GM18498 (cell line): Measurements from ENCODE around the gene FRMD4B.

Experiments
- ATAC-seq: cut with Tn5 transposase; IDR thresholded peaks from one replicate; pipeline ENCODE4 v1.9.1; 2021; ENCODE audit warnings: mild to moderate bottlenecking, moderate library complexity; ENCODE audit not compliant: unreplicated experiment

FRMD4B gene

GRCh38 chr3:69406163-69406562 is 20.3 kb upstream of the FRMD4B start:
- ATAC-seq: no peak

- no peak for ATAC-seq
These were observed 19.2 kb upstream of the FRMD4B start for GRCh38 chr3:69405067-69405466.

- no peak for ATAC-seq
These were observed 17.6 kb upstream of the FRMD4B start for GRCh38 chr3:69403454-69403853.

- ATAC-seq: no peak
These were observed 14.8 kb upstream of the FRMD4B start for GRCh38 chr3:69400683-69401082.

GRCh38 chr3:69392850-69393249 is 7.0 kb upstream of the FRMD4B start:
- ATAC-seq: no peak

GRCh38 chr3:69392415-69392814 is 6.5 kb upstream of the FRMD4B start:
- ATAC-seq: no peak

GRCh38 chr3:69391554-69391953 is 5.7 kb upstream of the FRMD4B start:
- ATAC-seq: no peak

GRCh38 chr3:69390771-69391170 is 4.9 kb upstream of the FRMD4B start:
- ATAC-seq: no peak

GRCh38 chr3:69389520-69390248 is 3.8 kb upstream of the FRMD4B start:
- ATAC-seq: no peak

- no peak for ATAC-seq
These were observed 2.4 kb upstream of the FRMD4B start for GRCh38 chr3:69388241-69388640.

- ATAC-seq: no peak
These were observed 883 bp upstream of the FRMD4B start for GRCh38 chr3:69386556-69387385.

GRCh38 chr3:69385123-69385722 is 665 bp downstream of the FRMD4B start:
- peak; percentile 9 for ATAC-seq

GRCh38 chr3:69384326-69384725 is 1.6 kb downstream of the FRMD4B start:
- no peak for ATAC-seq

- ATAC-seq: no peak
These were observed 6.2 kb downstream of the FRMD4B start for GRCh38 chr3:69379661-69380060.

GRCh38 chr3:69378112-69378802 is 7.6 kb downstream of the FRMD4B start:
- no peak for ATAC-seq

- ATAC-seq: no peak
These were observed 8.6 kb downstream of the FRMD4B start for GRCh38 chr3:69377262-69377661.

GRCh38 chr3:69376731-69377130 is 9.2 kb downstream of the FRMD4B start:
- ATAC-seq: no peak

GRCh38 chr3:69371816-69372215 is 14.1 kb downstream of the FRMD4B start:
- ATAC-seq: no peak

GRCh38 chr3:69370901-69371301 is 15.0 kb downstream of the FRMD4B start:
- ATAC-seq: no peak

GRCh38 chr3:69370156-69370883 is 15.6 kb downstream of the FRMD4B start:
- peak; percentile 25 for ATAC-seq
